CD4-positive, alpha-beta T cell treated with Interleukin-4 for 4 hours (primary cell): Measurements from ENCODE around the gene CATSPER1.

ENCODE experiments used
- DNase-seq: peaks from one replicate; pipeline ENCODE4 v3.0.0-alpha.2; 2020

The CATSPER1 gene

DNA sequence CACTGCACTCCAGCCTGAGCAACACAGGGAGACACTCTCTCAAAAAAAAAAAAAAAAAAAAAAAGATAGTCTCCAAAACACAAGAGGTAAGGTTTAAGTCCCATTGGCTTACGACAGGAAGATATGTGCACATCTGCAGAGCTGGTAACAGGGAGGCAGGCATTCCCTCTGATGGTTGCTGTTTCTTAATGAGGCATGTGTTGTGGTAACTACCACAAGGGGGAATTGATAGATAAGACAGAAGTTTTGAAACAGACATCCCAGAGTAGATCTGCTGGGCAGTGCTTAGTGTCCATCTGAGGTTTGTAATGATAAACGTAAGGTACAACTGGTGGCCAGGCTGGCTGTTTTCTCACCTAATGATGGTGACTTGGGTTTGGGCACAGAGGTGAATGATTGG is 29.0 kb downstream of the CATSPER1 start:
- DNase-seq: no peak

DNA sequence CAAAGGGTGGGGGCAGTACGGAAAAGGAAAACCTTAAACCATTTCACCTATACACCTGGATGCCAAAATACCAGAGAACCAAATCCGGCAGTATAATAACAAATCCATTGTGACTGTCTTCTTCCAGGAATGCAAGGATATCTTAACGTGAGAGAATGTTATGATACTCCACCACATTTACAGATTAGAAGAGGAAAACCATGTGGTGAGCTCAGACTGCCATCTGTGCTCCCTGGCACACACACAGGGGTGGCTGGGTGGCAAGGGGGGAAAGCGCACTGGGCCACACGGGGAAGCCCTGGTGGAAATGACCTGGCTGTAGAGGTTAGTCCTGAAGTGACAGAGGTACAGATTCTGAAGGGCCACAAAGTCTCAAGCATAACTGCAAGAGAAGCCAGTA is 34.2 kb downstream of the CATSPER1 start:
- DNase-seq: no peak

DNA sequence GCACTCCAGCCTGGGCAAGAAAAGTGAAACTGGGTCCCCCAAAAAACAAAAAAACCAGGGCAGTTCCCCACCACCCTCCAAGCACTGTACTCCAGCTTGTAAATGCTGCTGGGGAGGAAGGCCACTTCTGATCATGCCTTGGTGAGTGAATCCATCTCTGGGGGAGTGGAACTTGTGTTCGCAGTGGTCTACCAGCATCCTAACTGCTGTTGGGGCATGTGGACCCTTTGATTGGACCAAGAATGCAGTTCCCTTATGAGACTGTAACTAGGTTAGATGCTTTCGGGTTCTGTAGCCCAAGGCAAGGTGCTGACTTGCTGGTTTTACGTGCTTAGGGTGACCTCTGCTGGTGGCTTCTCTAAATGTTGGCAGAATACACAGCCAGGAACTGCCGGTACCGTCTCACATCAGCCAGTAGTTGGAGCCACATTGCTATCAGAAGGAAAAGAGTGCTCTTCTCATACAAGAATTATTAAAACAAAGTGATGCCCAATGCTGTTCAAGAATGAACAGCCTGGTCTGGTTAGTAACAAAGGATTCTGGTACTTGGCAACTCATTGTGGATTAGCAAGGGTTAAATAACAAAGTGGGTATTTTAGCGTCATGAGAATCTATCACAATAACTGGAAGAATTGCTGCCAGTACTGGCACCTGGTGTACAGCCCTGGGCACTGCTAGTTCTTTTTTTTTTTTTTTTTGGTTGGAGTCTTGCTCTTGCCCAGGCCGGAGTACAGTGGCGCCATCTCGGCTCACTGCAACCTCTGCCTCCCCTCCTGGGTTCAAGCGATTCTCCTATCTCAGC is 37.3 kb downstream of the CATSPER1 start:
- peak; percentile 94 for DNase-seq

DNA sequence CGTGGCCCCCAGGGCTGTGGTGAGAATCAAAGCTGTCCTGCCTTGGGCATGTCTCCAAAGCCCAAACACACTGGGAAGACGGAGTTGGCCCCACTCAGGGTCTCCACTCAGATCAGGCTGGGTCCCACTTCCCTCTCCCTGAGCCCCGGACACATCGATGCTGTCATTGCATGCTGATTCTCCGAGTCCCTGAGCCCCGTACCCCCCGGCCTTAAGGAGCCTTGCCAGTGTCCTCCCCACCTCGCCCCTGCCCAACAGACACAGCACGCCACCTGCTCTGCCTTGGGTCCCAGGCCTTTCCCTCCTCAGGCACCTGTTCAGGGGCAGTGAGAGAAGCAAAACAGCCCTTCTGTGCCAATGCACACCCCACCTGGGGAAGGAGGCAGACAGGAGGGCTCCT is 38.9 kb downstream of the CATSPER1 start:
- no peak for DNase-seq

DNA sequence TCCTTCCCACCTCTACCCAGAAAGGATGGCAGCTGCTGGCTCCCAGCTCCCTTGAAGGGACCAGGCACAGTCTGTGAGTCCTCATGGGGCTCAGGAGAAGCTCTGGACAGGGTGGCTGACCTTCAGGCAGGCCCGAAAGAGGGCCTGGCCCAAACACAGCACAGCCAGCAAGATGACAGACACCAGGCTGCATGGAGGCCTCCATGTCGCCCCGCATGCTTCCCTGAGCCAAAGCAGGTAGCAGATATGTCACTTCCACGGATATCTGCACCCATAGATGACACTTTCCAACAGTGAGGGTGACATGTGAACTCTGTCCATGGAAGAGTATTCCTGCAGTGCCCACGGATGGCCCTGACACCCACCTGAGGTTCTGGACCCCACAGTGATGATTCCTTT is 42.7 kb downstream of the CATSPER1 start:
- DNase-seq: no peak

DNA sequence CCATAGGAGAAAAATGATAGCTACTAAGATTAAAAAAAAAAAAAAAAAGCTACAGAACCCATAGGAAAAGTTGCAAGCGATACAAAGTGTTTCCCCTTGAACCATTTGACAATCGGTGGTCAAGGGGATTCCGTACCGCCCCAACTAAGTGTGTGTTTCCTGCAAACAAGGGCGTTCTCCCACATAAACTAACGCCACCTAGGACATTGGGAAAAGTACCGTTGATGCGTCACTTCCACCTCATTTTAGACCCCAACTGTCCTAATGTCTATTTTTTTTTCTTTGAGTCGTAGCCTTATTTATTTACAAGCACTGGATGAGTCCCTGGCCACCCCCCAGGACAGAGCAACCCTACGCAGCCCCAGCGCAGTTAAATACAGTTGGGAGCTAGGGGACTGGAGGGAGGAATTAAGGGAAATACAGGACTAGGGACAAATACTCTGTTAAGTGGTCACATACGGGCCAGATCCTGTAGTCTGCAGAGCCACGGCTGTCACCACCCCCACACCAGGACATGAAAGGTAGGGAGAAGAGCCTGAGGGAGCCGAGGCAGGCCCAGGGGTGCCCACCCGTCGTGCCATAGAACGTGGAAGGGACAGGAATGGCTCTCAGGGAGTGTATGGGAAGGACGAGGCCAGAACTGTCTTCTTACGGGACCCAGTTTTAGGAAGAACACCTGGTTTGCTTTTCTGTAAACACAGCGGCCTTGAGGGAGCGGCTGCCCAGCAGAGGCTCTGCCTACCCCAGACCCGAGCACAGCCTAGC is 43.3 kb downstream of the CATSPER1 start:
- no peak for DNase-seq

DNA sequence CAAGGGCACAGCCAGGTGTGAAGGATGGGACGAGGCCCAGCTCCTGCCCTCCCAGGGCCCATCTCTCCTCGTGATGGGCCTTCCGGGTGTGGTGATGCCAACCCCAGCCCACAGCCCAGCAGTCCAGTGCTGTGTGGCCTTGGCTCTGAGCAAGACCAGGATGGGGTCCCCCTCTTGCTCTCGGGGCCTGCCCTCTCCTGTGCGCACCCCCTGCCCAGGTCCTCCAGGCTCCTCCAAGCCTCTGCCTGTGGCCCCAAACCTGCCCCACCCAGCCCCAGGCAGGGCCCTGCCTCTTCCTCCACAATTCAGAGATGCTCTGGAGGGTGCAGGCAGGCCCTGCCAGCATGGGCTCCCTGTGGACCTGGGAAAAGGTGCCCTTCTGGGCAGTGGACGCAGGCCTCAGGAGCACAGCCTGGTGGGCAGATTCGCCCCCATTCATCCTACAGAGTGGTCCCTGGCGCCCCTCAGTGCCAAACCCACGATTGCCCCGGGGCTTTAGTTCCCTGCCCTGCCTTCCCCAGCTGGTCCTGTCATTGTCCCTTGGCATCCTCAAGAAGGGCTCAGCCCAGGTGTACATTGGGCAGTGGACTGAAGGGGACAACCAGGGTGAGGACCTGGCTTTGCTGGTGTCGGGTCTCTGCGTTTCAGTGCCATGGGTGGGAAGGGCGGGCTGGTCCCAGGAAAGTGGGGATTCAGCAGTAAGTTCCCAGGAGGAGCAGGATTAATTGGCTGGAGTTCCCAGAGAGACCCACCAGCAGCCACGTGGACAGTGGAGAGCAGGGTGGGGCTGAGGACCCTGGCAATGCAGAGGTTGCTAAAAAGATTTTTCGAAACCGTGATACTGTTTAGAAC is 44.1 kb downstream of the CATSPER1 start:
- no peak for DNase-seq

DNA sequence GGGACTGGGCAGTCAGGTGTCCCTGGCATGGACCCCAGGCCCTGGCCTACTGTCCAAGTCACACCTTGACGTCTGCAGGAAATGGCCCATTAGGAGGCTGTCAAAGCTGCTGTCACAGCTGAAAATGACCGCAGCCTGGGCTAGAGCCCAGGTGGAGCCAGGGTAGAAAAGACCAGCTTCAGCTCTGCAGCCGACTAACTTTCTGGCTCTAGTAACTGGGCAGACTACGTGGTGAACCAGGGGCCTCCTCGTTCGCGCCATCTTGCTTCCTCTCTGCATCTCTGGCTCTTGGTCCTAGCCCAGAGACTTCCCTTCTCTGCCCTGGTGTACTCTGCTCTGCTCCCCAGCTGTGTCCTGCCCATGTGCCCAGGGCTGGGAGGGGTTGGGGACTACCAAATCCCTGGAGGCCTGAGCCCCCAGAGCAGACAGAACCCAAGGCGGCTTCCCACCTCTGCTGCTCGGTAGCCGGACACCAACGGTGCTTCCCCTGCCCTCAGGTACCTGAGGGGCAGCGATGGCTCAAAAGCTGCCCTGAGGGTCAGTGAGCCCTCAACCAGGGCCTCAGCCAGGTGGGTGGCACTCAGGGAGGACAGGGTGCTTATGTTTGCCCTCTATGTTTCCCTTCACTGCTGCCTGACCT is 45.1 kb downstream of the CATSPER1 start:
- DNase-seq: no peak

DNA sequence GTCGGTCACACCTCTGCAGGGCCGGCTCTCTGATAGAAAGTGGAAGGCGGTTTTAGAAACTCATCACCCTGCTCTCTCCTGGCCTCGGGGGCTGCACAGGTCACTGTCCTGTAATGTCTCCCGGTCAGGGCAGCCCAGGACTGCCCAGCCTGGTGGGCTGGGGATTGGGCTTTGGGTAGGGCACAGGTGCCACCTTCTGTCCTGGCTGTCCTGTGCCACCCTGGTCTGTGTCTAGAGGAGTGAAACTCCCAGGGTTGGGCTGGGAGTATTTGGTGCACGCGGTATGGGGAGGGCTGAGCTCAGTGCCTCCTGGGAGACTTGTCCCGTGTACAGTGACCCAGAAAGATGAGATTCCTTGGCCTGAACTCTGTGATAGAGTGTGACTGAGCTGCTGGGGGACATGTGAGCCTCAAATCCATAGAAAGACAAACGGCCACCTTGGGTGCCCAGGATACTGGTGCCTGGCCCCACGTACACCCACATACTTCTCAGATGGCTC is 47.0 kb downstream of the CATSPER1 start:
- no peak for DNase-seq

DNA sequence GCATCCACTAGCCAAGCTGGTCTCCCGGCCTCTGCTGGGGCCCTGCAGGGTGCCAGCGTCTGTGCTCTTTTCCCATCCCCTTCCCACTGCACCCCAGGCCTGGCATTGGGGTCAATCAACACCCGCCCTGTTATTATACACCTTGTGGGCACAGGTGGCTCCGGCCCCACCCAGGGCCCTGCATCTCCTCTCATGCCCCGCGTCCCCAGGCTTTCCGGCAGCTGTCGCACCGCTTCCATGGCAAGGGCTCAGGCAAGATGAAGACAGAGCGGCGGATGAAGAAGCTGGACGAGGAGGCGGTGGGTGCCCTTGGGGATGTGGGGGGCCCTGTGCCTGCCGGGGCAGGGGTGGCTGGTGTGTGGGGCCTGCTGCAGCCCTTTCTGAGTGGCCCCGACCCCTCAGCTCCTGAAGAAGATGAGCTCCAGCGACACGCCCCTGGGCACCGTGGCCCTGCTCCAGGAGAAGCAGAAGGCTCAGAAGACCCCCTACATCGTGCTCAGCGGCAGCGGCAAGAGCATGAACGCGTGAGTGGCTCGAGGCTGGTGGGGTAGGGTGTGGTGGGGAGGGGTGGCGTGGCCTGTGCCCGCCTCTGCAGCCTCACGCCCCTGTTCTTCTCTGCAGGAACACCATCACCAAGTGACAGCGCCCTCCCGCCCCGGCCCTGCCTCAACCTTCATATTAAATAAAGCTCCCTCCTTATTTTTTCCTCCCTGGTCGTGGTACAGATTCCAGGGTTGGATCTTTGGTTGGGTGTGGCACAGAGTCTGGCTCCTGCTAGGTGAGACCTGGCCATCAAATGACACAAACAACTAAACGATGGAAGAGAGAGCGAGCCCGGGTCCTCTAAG is 47.7 kb downstream of the CATSPER1 start:
- no peak for DNase-seq

DNA sequence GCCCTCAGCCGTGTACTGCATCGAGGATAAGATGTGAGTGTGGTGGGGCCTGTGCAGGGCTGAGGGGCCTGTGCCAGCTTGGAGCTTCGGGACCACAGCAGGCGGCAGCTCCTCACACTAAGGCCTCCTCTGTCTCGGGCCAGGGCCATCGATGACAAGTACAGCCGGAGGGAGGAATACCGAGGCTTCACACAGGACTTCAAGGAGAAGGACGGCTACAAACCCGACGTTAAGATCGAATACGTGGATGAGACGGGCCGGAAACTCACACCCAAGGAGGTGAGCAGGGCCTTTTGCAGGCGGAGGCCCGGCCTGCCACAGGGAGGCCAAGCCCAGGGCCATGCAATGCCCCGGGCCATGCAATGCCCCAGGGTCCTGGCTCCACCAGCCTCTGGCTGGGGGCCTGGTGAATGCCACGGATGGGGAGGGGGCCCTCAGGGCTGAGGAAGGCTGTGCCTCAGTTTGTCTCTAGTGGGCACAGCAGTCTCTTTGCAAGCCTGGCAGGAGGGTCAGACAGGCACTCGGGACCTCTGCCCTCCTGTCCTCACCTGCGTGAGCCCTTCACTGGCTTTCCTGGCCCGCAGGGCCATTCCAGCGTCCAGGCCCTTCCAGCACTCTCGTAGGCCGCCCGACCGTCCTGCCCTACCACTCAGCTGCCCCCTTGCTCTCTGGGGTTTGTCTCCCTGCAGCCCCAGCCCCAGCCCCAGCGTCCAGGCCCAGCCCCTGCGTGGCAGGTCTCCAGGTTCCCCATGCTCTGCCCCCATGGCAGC is 48.5 kb downstream of the CATSPER1 start:
- no peak for DNase-seq

DNA sequence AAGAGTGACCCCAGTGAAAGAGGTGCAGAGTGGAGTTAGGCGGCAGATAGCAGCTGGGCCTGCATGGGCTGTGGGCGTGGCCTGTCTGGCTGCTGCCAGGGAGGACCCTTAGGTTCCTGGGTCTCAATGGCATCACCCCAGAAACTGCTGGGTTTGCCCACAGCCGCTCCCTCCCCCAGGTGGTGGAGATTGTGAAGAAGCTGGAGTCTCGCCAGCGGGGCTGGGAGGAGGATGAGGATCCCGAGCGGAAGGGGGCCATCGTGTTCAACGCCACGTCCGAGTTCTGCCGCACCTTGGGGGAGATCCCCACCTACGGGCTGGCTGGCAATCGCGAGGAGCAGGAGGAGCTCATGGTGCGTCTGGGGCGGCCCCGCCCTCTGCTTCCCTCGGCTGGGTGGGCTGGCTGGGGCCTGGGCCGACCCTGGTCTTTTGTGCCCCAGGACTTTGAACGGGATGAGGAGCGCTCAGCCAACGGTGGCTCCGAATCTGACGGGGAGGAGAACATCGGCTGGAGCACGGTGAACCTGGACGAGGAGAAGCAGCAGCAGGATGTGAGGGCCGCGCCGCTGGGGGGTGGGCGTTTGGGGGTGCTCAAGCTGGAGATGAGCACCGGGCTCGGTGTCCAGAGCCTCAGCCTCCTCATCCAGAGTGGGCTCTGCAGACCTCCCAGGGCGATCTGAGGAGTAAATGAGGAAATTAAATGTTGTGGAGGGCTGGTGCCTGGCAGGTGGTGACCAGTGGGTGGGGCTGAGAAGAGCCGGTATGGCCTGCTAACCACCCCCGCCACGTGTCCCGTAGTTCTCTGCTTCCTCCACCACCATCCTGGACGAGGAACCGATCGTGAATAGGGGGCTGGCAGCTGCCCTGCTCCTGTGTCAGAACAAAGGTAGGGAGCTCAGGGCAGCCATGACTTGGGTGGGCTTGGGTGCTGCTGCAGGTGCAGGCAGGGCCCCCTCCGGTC is 49.8 kb downstream of the CATSPER1 start:
- no peak for DNase-seq

DNA sequence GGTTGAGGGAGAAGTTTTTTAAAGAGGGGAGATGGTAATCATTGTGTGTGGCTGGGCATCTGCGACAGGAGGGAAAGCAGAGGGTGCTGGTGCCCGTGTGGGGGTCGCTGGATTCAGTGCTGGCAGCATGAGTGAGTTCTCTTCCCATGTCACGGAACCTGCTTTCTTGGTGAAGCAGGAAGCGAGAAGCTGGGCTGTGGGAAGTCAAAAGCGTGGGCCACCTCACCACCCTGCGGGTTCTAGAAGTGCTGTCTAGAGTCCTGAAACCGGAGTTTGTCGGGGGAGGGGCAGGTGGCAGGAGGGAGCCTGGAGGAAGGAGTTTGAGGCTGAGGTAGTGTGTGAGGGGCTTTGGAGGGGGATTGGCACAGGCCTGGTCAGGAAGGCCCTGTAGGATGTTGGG is 50.5 kb downstream of the CATSPER1 start:
- no peak for DNase-seq

DNA sequence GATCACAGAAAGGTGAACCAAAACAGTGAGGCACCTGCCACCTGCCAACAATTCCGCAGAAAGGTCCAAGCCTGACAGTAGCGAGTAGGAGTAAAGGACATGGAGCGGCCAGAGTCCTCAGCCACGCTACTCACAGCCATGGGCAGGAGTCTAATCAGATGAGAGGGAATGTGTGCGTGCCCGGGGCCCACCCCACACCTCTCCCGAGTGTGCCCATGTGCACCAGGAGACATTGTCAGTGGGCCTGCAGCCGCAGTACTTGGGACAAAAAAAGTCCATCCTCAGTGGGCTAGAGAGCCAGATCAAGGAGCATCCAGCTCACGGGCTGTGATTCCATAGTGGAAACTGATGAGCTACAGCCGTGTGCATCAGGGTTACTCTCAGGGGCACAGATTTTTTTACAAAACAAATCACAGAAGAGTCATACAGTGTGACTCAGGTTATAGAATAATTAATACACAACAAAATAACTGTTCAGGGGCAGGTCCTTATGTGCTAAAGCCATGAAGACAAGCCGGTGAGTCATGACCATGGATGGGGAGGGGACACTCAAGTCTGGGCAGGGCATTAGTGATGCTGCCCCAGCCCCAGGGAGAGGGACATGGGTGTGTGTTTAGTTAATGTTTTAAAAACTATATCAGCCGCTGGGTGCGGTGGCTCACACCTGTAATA is 52.7 kb downstream of the CATSPER1 start:
- DNase-seq: no peak

DNA sequence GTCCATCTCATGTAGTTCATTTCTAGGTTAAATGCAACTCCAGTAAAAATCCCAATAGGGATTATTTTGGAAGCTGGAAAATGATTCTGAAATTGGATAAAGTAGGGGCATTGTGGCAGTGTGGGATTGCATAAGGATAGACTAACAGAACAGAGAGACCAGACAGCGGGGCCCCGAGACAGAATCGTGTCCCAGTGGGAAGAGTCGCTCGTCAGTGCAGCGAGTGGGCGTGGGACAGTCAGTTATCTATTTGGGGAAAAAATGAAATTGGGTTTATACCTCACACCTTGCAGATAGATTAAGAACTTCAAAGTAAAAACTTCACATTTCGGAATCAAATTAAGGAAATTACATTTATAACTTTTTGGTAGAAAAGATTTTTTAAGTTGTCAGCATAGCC is 54.2 kb downstream of the CATSPER1 start:
- DNase-seq: no peak

DNA sequence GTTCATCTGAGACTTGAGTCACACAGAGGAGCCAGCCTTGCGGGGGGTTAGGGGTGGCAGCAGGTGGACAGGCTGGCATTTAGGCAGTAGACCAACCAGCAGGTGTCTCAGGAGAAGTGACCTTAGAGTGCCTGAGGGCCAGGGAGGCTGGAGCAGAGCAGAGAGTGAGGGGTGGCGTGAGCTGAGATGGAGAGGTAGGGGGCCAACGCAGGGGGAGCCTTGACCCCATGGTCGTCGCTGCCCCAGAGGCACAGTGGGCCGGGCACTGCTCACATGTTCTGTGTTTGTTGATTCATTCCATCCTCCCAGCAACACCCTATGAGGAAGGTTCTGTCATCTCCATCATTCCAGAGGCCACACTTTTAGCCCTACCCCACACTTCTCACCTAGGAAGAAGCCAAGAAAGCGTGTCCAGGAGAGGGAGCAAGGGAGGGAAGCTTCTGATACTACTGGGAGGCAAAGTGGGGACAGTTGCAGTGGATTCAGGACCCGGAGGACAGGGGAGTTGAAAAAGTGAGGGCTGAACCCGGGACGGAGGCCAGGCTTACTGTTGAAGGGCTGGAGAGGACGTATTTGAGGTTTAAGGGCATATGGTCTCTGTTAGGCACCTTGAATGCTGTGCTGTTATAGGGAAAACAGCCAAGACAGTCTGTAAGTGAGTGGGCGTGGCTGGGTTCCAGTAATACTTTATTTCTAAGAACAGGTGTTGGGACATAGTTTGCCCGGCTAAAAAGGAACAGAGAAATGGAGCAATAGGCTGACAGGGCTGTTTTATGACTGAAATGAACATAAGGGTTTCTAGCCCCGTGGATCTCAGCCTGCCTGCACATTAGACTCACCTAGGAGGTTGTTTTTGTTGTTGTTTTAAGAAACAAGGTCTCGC is 57.4 kb downstream of the CATSPER1 start:
- no peak for DNase-seq

DNA sequence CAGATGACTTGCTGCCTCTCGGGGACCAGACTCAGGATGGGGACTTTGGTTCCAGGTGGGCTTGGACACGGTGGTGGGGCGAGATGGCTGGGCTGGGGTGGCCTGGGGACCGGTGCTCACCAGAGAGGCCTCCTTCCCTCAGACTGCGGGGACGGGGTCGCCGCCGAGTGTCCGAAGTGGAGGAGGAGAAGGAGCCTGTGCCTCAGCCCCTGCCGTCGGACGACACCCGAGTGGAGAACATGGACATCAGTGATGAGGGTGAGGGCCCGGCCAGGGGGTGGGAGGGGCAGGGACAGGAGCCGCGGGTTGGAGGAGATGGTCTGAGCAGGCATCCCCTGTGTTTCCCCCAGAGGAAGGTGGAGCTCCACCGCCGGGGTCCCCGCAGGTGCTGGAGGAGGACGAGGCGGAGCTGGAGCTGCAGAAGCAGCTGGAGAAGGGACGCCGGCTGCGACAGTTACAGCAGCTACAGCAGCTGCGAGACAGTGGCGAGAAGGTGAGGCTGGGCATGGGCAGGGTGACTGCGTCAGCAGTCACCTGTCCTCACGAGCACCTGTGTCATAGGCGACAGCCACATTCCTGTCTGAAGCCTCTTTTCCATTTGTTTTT is 58.8 kb downstream of the CATSPER1 start:
- DNase-seq: no peak
